HG02870 (cell line): ENCODE results near the gene MVB12B.
A peak's percentile ranks its signal among the peaks of the same experiment; 100 is the strongest.

ENCODE experiments used
- ATAC-seq: cut with Tn5 transposase; IDR thresholded peaks from one replicate; pipeline ENCODE4 v1.9.1; 2021; ENCODE audit warnings: mild to moderate bottlenecking, moderate library complexity; ENCODE audit not compliant: unreplicated experiment

Gene MVB12B

GRCh38 chr9:126401581-126401980, 75.0 kb downstream of the MVB12B start:
- no peak for ATAC-seq

- no peak for ATAC-seq
Observed at GRCh38 chr9:126403397-126403796, 76.8 kb downstream of the MVB12B start.

- no peak for ATAC-seq
Observed at GRCh38 chr9:126404459-126404858, 77.8 kb downstream of the MVB12B start.

- no peak for ATAC-seq
Observed at GRCh38 chr9:126406075-126406667, 79.5 kb downstream of the MVB12B start.

- no peak for ATAC-seq
Observed at GRCh38 chr9:126407114-126407870, 80.7 kb downstream of the MVB12B start.

GRCh38 chr9:126408004-126408403, 81.4 kb downstream of the MVB12B start:
- no peak for ATAC-seq

GRCh38 chr9:126410229-126410628, 83.6 kb downstream of the MVB12B start:
- no peak for ATAC-seq

GRCh38 chr9:126411225-126411947, 84.8 kb downstream of the MVB12B start:
- peak; percentile 53 for ATAC-seq

- no peak for ATAC-seq
Observed at GRCh38 chr9:126411948-126412284, 85.3 kb downstream of the MVB12B start.

GRCh38 chr9:126412905-126413304, 86.3 kb downstream of the MVB12B start:
- no peak for ATAC-seq

GRCh38 chr9:126413391-126414068, 86.9 kb downstream of the MVB12B start:
- ATAC-seq, result no peak

GRCh38 chr9:126415741-126416370, 89.2 kb downstream of the MVB12B start:
- ATAC-seq, result no peak

- ATAC-seq, result no peak
Observed at GRCh38 chr9:126417043-126417442, 90.4 kb downstream of the MVB12B start.

GRCh38 chr9:126417684-126418083, 91.1 kb downstream of the MVB12B start:
- ATAC-seq, result no peak

GRCh38 chr9:126418608-126419007, 92.0 kb downstream of the MVB12B start:
- no peak for ATAC-seq

GRCh38 chr9:126419475-126419874, 92.8 kb downstream of the MVB12B start:
- no peak for ATAC-seq

- no peak for ATAC-seq
Observed at GRCh38 chr9:126420135-126420534, 93.5 kb downstream of the MVB12B start.

GRCh38 chr9:126420643-126421564, 94.3 kb downstream of the MVB12B start:
- ATAC-seq, result no peak

- no peak for ATAC-seq
Observed at GRCh38 chr9:126421567-126422428, 95.2 kb downstream of the MVB12B start.
